Measurements from ENCODE around the gene ANKRD60.

Gene ANKRD60

DNA sequence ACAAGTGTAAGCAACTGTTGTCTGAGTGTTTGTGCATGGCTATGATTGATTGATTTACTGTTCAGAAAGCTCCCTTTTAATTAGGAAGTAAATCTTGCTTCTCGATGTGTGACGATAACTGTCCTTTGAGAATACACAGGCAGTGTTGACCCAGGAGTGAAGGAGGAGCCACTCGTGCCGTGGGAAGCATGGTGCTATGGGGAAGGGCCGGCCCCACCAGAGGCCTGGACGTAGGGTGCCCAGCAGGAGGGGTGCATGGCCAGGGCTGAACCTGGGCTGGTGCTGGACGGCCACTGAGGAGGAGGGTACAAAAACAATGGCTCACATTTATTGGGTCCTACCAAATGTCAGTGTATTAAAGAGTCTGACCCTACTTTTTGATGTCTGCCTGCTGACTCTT, 60.7 kb downstream of the ANKRD60 start:
- DNase-seq (ENCODE audit: extremely low read depth in 1 of 2, low read depth in 1 of 2) = no peak
